Small intestine (tissue), 7 donors: ENCODE measurements around the gene ANAPC15. TPM values are rescaled to one million over a fixed set of nuclear protein-coding genes. Genes with fewer than 3 reads are reported as not detected.

Source experiments
- DNase-seq, 2 donors: peaks; one replicate each; pipeline versions ENCODE4 v3.0.0 to v3.0.0-alpha.2; 2013
- FAIRE-seq: peaks from 2 replicates; lab custom pipeline; 2012; peaks lifted over from hg19 to GRCh38; lab: Jason Lieb, UNC
- H3K27ac ChIP-seq, 3 donors: one replicate each; pipeline ENCODE4 v1.5.1; 2013; ENCODE audit warnings: low read length in 2 of 3, mild to moderate bottlenecking in 2 of 3, control low read depth in 1 of 3, inconsistent platforms in 1 of 3, low read depth in 1 of 3, moderate library complexity in 1 of 3
- H3K27me3 ChIP-seq, 3 donors: one replicate each; pipeline ENCODE4 v1.6.1; 2013; ENCODE audit warnings: low read length in 3 of 3, inconsistent platforms in 1 of 3; ENCODE audit not compliant: control insufficient read depth in 3 of 3, insufficient read depth in 3 of 3
- H3K36me3 ChIP-seq, 3 donors: one replicate each; pipeline ENCODE4 v1.6.1; 2013; ENCODE audit warnings: low read length in 3 of 3, inconsistent platforms in 1 of 3, low read depth in 1 of 3, mild to moderate bottlenecking in 1 of 3, moderate library complexity in 1 of 3; ENCODE audit not compliant: control insufficient read depth in 3 of 3, insufficient read depth in 2 of 3
- H3K4me1 ChIP-seq, 3 donors: one replicate each; pipeline ENCODE4 v1.6.1; 2013; ENCODE audit warnings: low read length in 2 of 3, inconsistent platforms in 1 of 3, low read depth in 1 of 3, mild to moderate bottlenecking in 1 of 3, moderate library complexity in 1 of 3; ENCODE audit not compliant: control insufficient read depth in 3 of 3, insufficient read depth in 2 of 3
- H3K4me3 ChIP-seq, 3 donors: one replicate each; pipeline ENCODE4 v1.5.1; 2013; ENCODE audit warnings: low read length in 3 of 3, control low read depth in 1 of 3, inconsistent platforms in 1 of 3, low read depth in 1 of 3, mild to moderate bottlenecking in 1 of 3, moderate library complexity in 1 of 3
- H3K9me3 ChIP-seq, 2 donors: one replicate each; pipeline ENCODE4 v1.6.1; 2013; ENCODE audit warnings: low read depth in 1 of 2, low read length in 1 of 2; ENCODE audit not compliant: control insufficient read depth in 2 of 2, insufficient read depth in 1 of 2
- WGBS, 3 donors: extraction: QIAGEN DNeasy Blood & Tissue Kit; methylation state at CpG; one replicate each; pipeline ENCODE4 v1.1.7; 2013; 5-methylcytosine and 5-hydroxymethylcytosine counted together
- polyA plus RNA-seq, 4 donors: library from polyadenylated mRNA; stranded (reverse) in 3 of 4; unstranded in 1 of 4; fragments of 200-250 nt in 3 of 4; fragments of 120-200 nt in 1 of 4; gene quantifications; one replicate each; pipeline versions ENCODE4 v1.2.1 to v1.2.3, GENCODE V29; 2013
- donor health status: healthy with polysubstance abuse.
- donor health status: control.
- donor health status: control.
- donor health status: Bipolar disorder and iron deficiency.
- donor health status: healthy.

ANAPC15 gene
- polyA plus RNA-seq, 4 donors, result 35.0 to 83.0 (median 65.7) TPM

DNA sequence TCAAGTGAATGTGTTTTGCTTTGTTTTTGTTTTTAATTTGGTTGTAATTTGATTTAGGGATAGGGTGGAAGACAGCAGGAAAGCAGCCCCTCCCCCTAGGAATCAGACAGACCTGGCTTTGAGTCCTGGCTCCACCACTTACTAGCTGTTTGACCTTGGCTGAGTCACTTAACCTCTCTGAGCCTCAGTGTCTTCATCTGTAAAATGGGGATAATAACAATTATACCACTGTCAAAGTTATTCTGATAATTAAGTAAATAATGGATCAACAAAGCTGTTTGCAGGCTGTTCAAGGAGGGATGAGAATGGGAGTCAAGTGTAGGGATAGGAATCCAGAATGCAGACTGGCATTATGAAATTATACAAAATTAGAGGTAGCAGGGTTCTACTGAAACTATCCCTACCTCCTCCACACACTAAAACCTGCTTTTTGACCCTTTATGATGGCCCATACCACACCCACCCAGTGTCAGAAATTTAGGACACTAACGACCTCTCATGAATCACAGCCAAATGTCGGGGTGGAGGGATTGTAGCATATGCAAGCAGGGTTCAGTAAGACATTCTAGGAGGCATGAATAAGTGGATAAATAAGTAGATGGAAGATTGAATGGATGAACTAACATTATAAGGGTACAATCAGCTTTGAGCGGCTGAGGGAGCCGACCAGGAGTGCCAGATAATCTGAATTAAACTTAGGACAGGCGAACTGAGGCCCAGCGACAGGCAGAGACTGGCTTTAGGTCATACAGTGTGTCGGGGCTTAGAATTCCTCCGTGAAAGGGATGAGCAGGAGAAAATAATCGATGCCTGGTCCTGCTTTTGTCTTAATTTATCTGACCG is 974 bp downstream of the ANAPC15 start:
- 1 to 3% (median 2%) methylated on average over 10 of the region's 10 CpGs for WGBS, 3 donors
- no peak for FAIRE-seq
- peak overlapping the region; percentile 14 to 63 (median 53) for H3K4me3 ChIP-seq
- H3K27ac ChIP-seq, result peak overlapping the region; percentile 93 to 99 (median 94)
- peaks cover 0 to 36% (median 0%) of the 10 kb centered on the region in 3 donors for H3K36me3 ChIP-seq
- H3K9me3 ChIP-seq, result no peaks in the 10 kb centered on the region
- no peaks in the 10 kb centered on the region for H3K27me3 ChIP-seq
- peaks cover 0 to 11% (median 0%) of the 10 kb centered on the region in 3 donors for H3K4me1 ChIP-seq
- DNase-seq, result no peak

- no peaks in the 10 kb centered on the region for H3K27me3 ChIP-seq
- peaks cover 0 to 42% (median 0%) of the 10 kb centered on the region in 3 donors for H3K36me3 ChIP-seq
- peaks cover 0 to 9% (median 3%) of the 10 kb centered on the region in 3 donors for H3K4me1 ChIP-seq
- FAIRE-seq (no peak), DNase-seq (no peak)
- 93 to 96% (median 96%) methylated on average over 14 of the region's 14 CpGs for WGBS, 3 donors
- no peak within 1 kb of the TSS for H3K4me3 ChIP-seq
- no peak within 1 kb of the TSS for H3K27ac ChIP-seq
- peaks cover 0 to 8% of the 10 kb centered on the region in 2 donors for H3K9me3 ChIP-seq
Measured at GRCh38 chr11:72105888-72106287, 6.6 kb downstream of the ANAPC15 start, which contains the start of gene TOMT. Gene TOMT (plus strand): TSS chr11:72105924. CDS start chr11:72105952, 28 bp downstream.

DNA sequence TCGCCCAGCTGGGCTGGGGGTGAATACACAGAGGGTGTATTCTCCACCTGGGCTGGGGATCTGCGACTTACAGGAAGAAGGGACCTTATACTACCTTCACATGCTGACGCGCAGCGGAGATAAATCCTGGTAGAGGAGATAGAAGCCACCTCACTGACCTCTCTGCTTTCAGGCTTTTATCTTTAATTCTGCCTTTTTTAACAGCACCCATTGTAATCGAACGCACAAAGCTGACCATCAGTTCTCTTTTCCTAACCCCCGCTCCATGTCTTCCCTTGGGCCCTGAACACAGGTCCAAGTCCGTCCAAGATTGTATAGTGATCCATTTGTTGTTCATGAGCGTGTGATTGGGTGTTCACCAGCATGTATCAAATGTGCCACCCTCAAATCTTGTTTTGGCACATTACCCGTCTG is 8.7 kb downstream of the ANAPC15 start:
- 80 to 87% (median 83%) methylated on average over 11 of the region's 11 CpGs for WGBS, 3 donors
- H3K36me3 ChIP-seq, result peaks cover 0 to 43% (median 5%) of the 10 kb centered on the region in 3 donors
- no peak for FAIRE-seq
- H3K27ac ChIP-seq, result peak overlapping the region; percentile 81 to 88 (median 87)
- no peaks in the 10 kb centered on the region for H3K27me3 ChIP-seq
- peak overlapping the region in 2 of 3 donors; percentile 30 to 39 for H3K4me3 ChIP-seq
- no peak for DNase-seq
- H3K9me3 ChIP-seq, result peaks cover 0 to 8% of the 10 kb centered on the region in 2 donors
- H3K4me1 ChIP-seq, result peaks cover 3 to 14% (median 4%) of the 10 kb centered on the region in 3 donors

DNA sequence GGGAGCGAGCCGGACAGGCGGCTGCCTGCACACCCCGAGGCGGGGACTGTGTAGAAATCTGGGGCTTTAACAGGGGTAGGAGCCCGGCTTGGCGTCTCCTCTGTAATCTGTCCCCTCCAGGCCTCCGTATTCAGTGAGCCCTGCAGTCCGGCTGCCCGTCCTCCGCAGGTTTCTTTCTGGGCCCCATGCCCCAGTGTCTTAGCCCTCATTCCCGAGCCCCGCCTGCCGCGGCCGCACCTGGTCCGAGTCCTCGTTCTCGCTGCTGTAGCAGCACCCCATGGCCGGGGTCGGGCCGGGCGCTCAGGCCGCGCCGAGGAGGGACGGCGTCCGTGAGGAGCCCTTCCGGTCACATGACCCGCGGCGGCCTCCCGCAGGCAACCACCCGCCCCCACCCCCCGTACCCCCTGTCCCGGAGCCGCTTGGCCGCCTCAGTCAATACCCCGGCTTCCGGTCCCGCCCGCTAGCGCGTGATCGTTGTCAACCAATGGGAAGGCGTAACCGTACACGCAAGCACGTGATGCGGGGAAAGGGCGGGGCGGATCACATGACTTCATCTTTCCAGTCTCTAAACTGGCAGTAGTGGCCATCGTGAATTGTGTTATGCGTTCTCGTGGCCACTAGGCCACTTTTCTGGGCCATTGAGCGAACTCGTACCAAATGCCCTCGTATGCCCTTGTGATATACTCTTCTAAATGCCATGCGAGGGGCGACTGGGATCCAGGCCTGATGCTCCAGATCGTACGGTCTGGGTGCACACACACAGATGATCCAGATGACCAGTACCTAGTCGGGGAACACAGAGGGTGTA is 9.3 kb downstream of the ANAPC15 start, which contains the start of gene LAMTOR1:
LAMTOR1 (minus strand) TSS at position 352 of the 808 bp plus-strand sequence; CDS start at position 279, 73 bp downstream.
- Histone ChIP-seq H3K9me3 (peaks cover 0 to 8% of the 10 kb centered on the region in 2 donors), H3K4me1 (peaks cover 3 to 14% (median 4%) of the 10 kb centered on the region in 3 donors), H3K27me3 (no peaks in the 10 kb centered on the region), H3K36me3 (peaks cover 4 to 43% (median 11%) of the 10 kb centered on the region in 3 donors), H3K27ac (peak within 1 kb of the TSS; percentile 81 to 91 (median 87)), H3K4me3 (peak within 1 kb of the TSS; percentile 68 to 93 (median 79))
- peak; percentile 99 to 100 for DNase-seq
- 4% methylated on average over 55 to 64 of the region's 64 CpGs for WGBS, 3 donors
- FAIRE-seq, result no peak

- Histone ChIP-seq H3K4me3 (peak overlapping the region; percentile 68 to 93 (median 79)), H3K9me3 (peaks cover 0 to 8% of the 10 kb centered on the region in 2 donors), H3K4me1 (peaks cover 3 to 14% (median 4%) of the 10 kb centered on the region in 3 donors), H3K27me3 (no peaks in the 10 kb centered on the region), H3K36me3 (peaks cover 9 to 43% (median 14%) of the 10 kb centered on the region in 3 donors), H3K27ac (peak overlapping the region; percentile 80 to 91 (median 87))
- WGBS, 3 donors, result 0 to 3% (median 3%) methylated on average over 9 of the region's 9 CpGs
- FAIRE-seq, result no peak
- peak in 1 of 2 donors; percentile 13 for DNase-seq
Measured at GRCh38 chr11:72102631-72102945, 9.9 kb downstream of the ANAPC15 start.

DNA sequence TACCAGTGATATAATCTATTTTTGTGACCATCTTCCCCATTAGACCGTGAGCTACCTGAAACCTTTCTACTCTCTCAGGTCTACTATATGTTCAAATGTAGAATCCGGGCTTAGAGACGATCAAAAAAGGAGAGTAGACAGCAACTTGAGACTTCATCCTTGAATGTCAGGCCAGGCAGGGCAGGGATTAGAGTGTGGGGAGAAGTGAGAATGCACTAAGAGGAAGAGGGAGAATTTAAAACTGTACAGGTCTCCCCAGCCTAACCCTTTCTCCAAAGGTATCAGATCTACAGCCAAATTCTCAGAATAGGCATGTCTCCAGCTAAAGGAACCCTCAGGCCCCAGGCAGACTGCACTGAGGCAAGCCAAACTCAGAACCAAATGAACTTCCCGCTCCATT is 10.3 kb downstream of the ANAPC15 start:
- FAIRE-seq (no peak), DNase-seq (no peak)
- Histone ChIP-seq H3K4me3 (peak overlapping the region; percentile 68 to 93 (median 79)), H3K4me1 (peaks cover 3 to 14% (median 4%) of the 10 kb centered on the region in 3 donors), H3K27me3 (no peaks in the 10 kb centered on the region), H3K36me3 (peaks cover 11 to 46% (median 17%) of the 10 kb centered on the region in 3 donors), H3K27ac (peak overlapping the region; percentile 80 to 91 (median 87)), H3K9me3 (peaks cover 0 to 8% of the 10 kb centered on the region in 2 donors)
- 20 to 42% (median 28%) methylated on average over 4 of the region's 4 CpGs for WGBS, 3 donors

- Histone ChIP-seq H3K4me3 (no peak overlapping the region), H3K36me3 (peaks cover 15 to 53% (median 20%) of the 10 kb centered on the region in 3 donors), H3K27me3 (no peaks in the 10 kb centered on the region), H3K9me3 (peaks cover 0 to 8% of the 10 kb centered on the region in 2 donors), H3K27ac (no peak overlapping the region), H3K4me1 (peaks cover 3 to 14% (median 4%) of the 10 kb centered on the region in 3 donors)
- DNase-seq, result no peak
- no peak for FAIRE-seq
- WGBS, 3 donors, result 81 to 92% (median 90%) methylated on average over 1 of the region's 1 CpG
Measured at GRCh38 chr11:72100462-72100861, 12.0 kb downstream of the ANAPC15 start.

DNA sequence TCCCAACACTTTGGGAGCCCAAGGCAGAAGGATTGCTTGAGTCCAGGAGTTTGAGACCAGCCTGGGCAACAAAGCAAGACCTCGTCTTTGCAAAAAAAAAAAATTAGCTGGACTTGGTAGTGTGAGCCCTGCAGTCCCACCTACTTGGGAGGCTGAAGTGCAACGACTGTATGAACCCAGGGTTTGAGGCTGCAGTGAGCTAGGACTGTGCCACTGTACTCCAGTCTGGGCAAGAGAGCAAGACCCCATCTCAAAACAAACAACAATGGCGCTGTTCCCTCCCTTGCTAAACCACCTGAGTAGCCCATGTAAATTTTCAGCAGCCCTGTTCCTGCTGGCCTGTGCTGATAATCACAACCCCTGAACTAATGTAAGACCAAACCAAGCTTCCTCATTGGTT is 12.5 kb downstream of the ANAPC15 start:
- Histone ChIP-seq H3K27ac (no peak overlapping the region), H3K4me3 (no peak overlapping the region), H3K27me3 (no peaks in the 10 kb centered on the region), H3K36me3 (peaks cover 15 to 56% (median 23%) of the 10 kb centered on the region in 3 donors), H3K9me3 (peaks cover 0 to 8% of the 10 kb centered on the region in 2 donors), H3K4me1 (peaks cover 3 to 14% (median 4%) of the 10 kb centered on the region in 3 donors)
- FAIRE-seq (no peak), DNase-seq (no peak)
- 84 to 91% (median 84%) methylated on average over 3 of the region's 3 CpGs for WGBS, 3 donors
